Measurements from ENCODE around the gene USP40.

USP40 gene

GRCh38 chr2:233458826-233459225, 107.8 kb downstream of the USP40 start:
- DNase-seq (ENCODE audit: low spot score): no peak

GRCh38 chr2:233458031-233458610, 108.5 kb downstream of the USP40 start:
- no peak for DNase-seq (ENCODE audit: low spot score)

- no peak for DNase-seq (ENCODE audit: low spot score)
These were observed 109.2 kb downstream of the USP40 start for GRCh38 chr2:233457356-233457755.

GRCh38 chr2:233456934-233457333, 109.6 kb downstream of the USP40 start:
- DNase-seq (ENCODE audit: low spot score): no peak

- DNase-seq (ENCODE audit: low spot score): no peak
These were observed 110.5 kb downstream of the USP40 start for GRCh38 chr2:233456111-233456510.

- DNase-seq (ENCODE audit: low spot score): no peak
These were observed 111.1 kb downstream of the USP40 start for GRCh38 chr2:233455491-233455890.

- no peak for DNase-seq (ENCODE audit: low spot score)
These were observed 111.6 kb downstream of the USP40 start for GRCh38 chr2:233455006-233455405.

- DNase-seq (ENCODE audit: low spot score): no peak
These were observed 112.7 kb downstream of the USP40 start for GRCh38 chr2:233453916-233454315.

- no peak for DNase-seq (ENCODE audit: low spot score)
These were observed 113.3 kb downstream of the USP40 start for GRCh38 chr2:233453111-233453915.

GRCh38 chr2:233451950-233452349, 114.6 kb downstream of the USP40 start:
- DNase-seq (ENCODE audit: low spot score): no peak

- no peak for DNase-seq (ENCODE audit: low spot score)
These were observed 115.6 kb downstream of the USP40 start for GRCh38 chr2:233450864-233451575.

- no peak for DNase-seq (ENCODE audit: low spot score)
These were observed 116.4 kb downstream of the USP40 start for GRCh38 chr2:233449921-233450863.

- DNase-seq (ENCODE audit: low spot score): no peak
These were observed 117.3 kb downstream of the USP40 start for GRCh38 chr2:233449081-233449901.

GRCh38 chr2:233448575-233448974, 118.0 kb downstream of the USP40 start:
- DNase-seq (ENCODE audit: low spot score): no peak

GRCh38 chr2:233448220-233448559, 118.4 kb downstream of the USP40 start:
- no peak for DNase-seq (ENCODE audit: low spot score)

GRCh38 chr2:233447506-233448219, 118.9 kb downstream of the USP40 start:
- DNase-seq (ENCODE audit: low spot score): no peak

GRCh38 chr2:233446606-233447305, 119.8 kb downstream of the USP40 start:
- no peak for DNase-seq (ENCODE audit: low spot score)

- DNase-seq (ENCODE audit: low spot score): no peak
These were observed 120.5 kb downstream of the USP40 start for GRCh38 chr2:233446121-233446520.

GRCh38 chr2:233445152-233445830, 121.3 kb downstream of the USP40 start:
- DNase-seq (ENCODE audit: low spot score): no peak

Measured in CD4-positive, alpha-beta T cell treated with Interleukin-6 at 100 ng/mL for 8 hours (primary cell).